Glutamatergic neuron (in vitro differentiated cells): ENCODE measurements around the gene FBXW9. TPM values are rescaled to one million over a fixed set of nuclear protein-coding genes. Genes with fewer than 3 reads are reported as not detected.

Experiments
- DNase-seq: peaks from one replicate; pipeline ENCODE4 v3.0.0; 2022
- H3K27ac Mint-ChIP-seq: one replicate; pipeline ENCODE4 v1.8.0; 2020; ENCODE audit warnings: mild to moderate bottlenecking, mixed read lengths, inconsistent platforms; ENCODE audit not compliant: unreplicated experiment
- H3K27me3 Mint-ChIP-seq: one replicate; pipeline ENCODE4 v1.8.0; 2020; ENCODE audit warnings: mild to moderate bottlenecking, moderate library complexity, mixed read lengths, inconsistent platforms; ENCODE audit not compliant: unreplicated experiment
- H3K36me3 Mint-ChIP-seq: one replicate; pipeline ENCODE4 v1.8.0; 2020; ENCODE audit warnings: mild to moderate bottlenecking, mixed read lengths, inconsistent platforms; ENCODE audit not compliant: unreplicated experiment
- H3K4me1 Mint-ChIP-seq: one replicate; pipeline ENCODE4 v1.8.0; 2020; ENCODE audit warnings: mild to moderate bottlenecking, low read depth, mixed read lengths, inconsistent platforms; ENCODE audit not compliant: unreplicated experiment
- H3K4me3 Mint-ChIP-seq: one replicate; pipeline ENCODE4 v1.8.0; 2020; ENCODE audit warnings: mild to moderate bottlenecking, mixed read lengths, inconsistent platforms; ENCODE audit not compliant: unreplicated experiment
- H3K9me3 Mint-ChIP-seq: one replicate; pipeline ENCODE4 v1.8.0; 2020; ENCODE audit warnings: mild to moderate bottlenecking, moderate library complexity, mixed read lengths, inconsistent platforms; ENCODE audit not compliant: unreplicated experiment
- total RNA-seq: library from RNA; stranded (reverse); fragmentation: NEBNext Ultra II Directional; extraction: Animal tissue kit (Norgen Biotek cat#: 25700); gene quantifications from one replicate; pipeline ENCODE4 v1.2.1, GENCODE V29; 2021; ENCODE audit not compliant: unreplicated experiment
- TF ChIP-seq, protein P1 (sequence below): fragments of 200-600 bp; sonication (generic); IDR thresholded peaks from one replicate; pipeline ENCODE4 v1.5.0; 2021; ENCODE audit not compliant: partially characterized antibody, unreplicated experiment

FBXW9 gene
- total RNA-seq, 1 donor from 2014 or later, result 7.4 TPM

DNA sequence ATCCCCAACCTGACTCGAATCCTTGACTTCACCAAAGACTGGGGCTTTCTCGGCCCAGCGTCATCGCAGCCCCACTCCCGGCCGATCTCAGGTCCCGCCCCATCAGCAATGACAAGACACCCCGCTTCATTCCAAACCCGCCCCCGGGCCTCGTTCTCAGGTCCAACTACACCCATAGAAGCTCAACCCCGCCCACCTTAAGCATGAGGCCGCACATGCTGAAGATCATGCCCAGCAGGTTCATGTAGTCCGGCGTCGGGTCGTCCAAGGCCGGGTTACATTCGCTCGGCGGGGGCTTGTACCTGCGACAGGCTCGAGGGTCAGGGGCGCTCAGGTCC, 27.5 kb downstream of the FBXW9 start:
- Mint-ChIP-seq H3K27me3 (peaks cover 11% of the 10 kb centered on the region), H3K4me1 (peaks cover 16% of the 10 kb centered on the region), H3K9me3 (peaks cover 8% of the 10 kb centered on the region), H3K36me3 (no peaks in the 10 kb centered on the region), H3K27ac (peak overlapping the region; percentile 100), H3K4me3 (peak overlapping the region; percentile 99)
- DNase-seq, result peak; percentile 48
- TF ChIP-seq, protein P1, sequence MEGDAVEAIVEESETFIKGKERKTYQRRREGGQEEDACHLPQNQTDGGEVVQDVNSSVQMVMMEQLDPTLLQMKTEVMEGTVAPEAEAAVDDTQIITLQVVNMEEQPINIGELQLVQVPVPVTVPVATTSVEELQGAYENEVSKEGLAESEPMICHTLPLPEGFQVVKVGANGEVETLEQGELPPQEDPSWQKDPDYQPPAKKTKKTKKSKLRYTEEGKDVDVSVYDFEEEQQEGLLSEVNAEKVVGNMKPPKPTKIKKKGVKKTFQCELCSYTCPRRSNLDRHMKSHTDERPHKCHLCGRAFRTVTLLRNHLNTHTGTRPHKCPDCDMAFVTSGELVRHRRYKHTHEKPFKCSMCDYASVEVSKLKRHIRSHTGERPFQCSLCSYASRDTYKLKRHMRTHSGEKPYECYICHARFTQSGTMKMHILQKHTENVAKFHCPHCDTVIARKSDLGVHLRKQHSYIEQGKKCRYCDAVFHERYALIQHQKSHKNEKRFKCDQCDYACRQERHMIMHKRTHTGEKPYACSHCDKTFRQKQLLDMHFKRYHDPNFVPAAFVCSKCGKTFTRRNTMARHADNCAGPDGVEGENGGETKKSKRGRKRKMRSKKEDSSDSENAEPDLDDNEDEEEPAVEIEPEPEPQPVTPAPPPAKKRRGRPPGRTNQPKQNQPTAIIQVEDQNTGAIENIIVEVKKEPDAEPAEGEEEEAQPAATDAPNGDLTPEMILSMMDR, result no peak

GRCh38 chr19:12668346-12668745, 28.1 kb downstream of the FBXW9 start:
- Mint-ChIP-seq H3K9me3 (peaks cover 8% of the 10 kb centered on the region), H3K4me1 (peaks cover 16% of the 10 kb centered on the region), H3K36me3 (no peaks in the 10 kb centered on the region), H3K4me3 (peak overlapping the region; percentile 99), H3K27me3 (peaks cover 11% of the 10 kb centered on the region), H3K27ac (peak overlapping the region; percentile 100)
- TF ChIP-seq, protein P1, result no peak
- no peak for DNase-seq

GRCh38 chr19:12667731-12668302, 28.6 kb downstream of the FBXW9 start:
- Mint-ChIP-seq H3K9me3 (peaks cover 8% of the 10 kb centered on the region), H3K36me3 (no peaks in the 10 kb centered on the region), H3K4me1 (peaks cover 16% of the 10 kb centered on the region), H3K27ac (no peak overlapping the region), H3K4me3 (peak overlapping the region; percentile 99), H3K27me3 (peaks cover 11% of the 10 kb centered on the region)
- TF ChIP-seq, protein P1, result no peak
- no peak for DNase-seq

- peak; percentile 87 for DNase-seq
- TF ChIP-seq, protein P1, result no peak
- H3K36me3 Mint-ChIP-seq, result no peaks in the 10 kb centered on the region
- H3K27me3 Mint-ChIP-seq, result peaks cover 8% of the 10 kb centered on the region
- H3K27ac Mint-ChIP-seq, result peak within 1 kb of the TSS; percentile 86
- H3K4me3 Mint-ChIP-seq, result peak within 1 kb of the TSS; percentile 99
- H3K4me1 Mint-ChIP-seq, result peaks cover 16% of the 10 kb centered on the region
- H3K9me3 Mint-ChIP-seq, result peaks cover 5% of the 10 kb centered on the region
Measured at GRCh38 chr19:12666265-12667048, 30.0 kb downstream of the FBXW9 start, which contains the start of the genes MAN2B1 and WDR83. TSS of gene MAN2B1 (minus strand) at chr19:12666742. CDS start at chr19:12666701, 41 bp downstream. TSS of gene WDR83 (plus strand) at chr19:12666807. CDS start at chr19:12669791, 2,984 bp downstream.
